ENCODE data around the gene FCSK.
A peak's percentile ranks its signal among the peaks of the same experiment; 100 is the strongest.
"Not testable (repeated sequence)": the region's sequence is repeated elsewhere in the genome, so short reads cannot be mapped to it uniquely, and the experiment has no call there.

The FCSK gene

DNA sequence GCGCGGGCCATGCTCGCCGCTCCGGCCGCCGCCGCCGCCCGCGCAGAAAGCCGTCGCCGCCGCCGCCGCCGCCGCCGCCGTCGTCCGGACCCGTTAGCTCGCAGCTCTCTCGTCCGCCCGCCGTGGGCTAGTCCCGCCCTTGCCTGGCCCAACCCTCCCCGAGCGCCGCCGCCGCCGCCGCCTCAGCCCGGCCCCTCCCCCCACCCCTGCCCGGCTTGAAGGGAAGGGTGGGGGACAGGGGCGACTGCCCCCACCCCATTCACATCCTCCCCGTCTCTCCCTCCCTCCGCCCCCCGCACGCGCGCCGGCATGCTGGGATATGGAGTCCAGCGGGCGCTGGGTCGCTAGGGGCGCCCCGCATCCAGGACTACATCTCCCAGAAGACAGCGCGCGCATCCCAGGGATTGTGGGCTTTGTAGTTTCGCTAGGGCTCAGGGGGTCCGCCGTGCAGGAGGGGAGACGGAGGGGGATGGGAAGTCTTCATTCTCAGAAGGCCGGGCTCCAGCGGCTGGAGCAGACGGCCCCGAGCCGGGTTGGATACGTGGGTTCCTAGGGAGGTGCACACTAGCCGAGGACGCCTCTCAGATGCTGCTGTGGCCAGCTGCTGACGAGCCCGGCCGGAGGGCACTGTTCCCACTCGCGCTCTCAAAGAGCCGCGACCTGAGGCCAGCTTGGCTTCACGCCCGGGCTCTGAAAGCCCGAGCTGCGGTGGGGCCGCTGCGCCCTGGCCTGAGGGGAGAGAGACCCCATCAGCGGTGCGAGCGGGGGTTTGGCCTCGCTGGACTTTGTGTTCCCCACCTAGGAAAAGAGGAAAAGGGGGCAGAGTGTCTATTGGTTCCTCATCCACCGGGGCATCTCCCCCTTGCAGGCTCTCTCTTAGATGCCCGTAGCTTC lies 15.2 kb upstream of the FCSK start, which contains the start of gene ST3GAL2:
ST3GAL2 (minus strand) TSS at position 132 of the 894 bp plus-strand sequence. CDS start 40,570 bp downstream, outside the sequence.
- peak within 1 kb of the TSS; percentile 88 for H3K27ac Mint-ChIP-seq
- H3K9me3 Mint-ChIP-seq = no peaks in the 10 kb centered on the region
- peak within 1 kb of the TSS; percentile 97 for H3K4me3 Mint-ChIP-seq
- H3K27me3 Mint-ChIP-seq (ENCODE audit: low read depth) = no peaks in the 10 kb centered on the region
- H3K4me1 Mint-ChIP-seq (ENCODE audit: low read depth) = peaks cover 19% of the 10 kb centered on the region
- H3K36me3 Mint-ChIP-seq (ENCODE audit: low read depth) = peaks cover 9% of the 10 kb centered on the region

DNA sequence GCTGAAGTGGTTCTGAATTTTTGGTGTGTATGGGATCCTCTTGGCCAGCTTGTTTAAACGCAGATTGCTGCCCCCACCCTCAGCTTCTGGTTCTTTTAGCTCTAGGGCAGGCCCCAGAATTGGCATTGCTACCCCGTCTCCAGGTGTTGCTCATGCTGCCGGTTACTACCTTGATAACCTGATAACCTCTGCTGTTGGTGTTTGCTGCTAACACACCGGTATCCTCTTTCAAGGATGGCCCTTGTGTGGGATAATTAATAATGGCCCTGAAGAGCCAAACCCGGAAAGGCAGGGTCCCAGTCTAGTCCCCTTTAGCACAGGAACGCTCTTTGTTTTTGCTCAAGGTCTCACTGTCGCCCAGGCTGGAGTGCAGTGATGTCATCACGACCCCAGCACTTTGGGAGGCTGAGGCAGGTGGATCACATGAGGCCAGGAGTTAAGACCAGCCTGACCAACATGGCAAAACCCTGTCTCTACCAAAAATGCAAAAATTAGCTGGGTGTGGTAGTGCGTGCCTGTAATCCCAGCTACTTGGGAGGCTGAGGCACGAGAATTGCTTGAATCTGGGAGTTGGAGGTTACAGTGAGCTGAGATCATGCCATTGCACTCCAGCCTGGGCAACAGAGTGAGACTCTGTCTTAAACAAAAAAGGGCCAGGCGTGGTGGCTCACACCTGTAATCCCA lies 14.2 kb upstream of the FCSK start:
- Mint-ChIP-seq H3K27me3 (ENCODE audit: low read depth) (no peaks in the 10 kb centered on the region), H3K4me1 (ENCODE audit: low read depth) (peaks cover 19% of the 10 kb centered on the region), H3K27ac (no peak overlapping the region), H3K36me3 (ENCODE audit: low read depth) (peaks cover 5% of the 10 kb centered on the region), H3K9me3 (no peaks in the 10 kb centered on the region), H3K4me3 (peak overlapping the region; percentile 89)

DNA sequence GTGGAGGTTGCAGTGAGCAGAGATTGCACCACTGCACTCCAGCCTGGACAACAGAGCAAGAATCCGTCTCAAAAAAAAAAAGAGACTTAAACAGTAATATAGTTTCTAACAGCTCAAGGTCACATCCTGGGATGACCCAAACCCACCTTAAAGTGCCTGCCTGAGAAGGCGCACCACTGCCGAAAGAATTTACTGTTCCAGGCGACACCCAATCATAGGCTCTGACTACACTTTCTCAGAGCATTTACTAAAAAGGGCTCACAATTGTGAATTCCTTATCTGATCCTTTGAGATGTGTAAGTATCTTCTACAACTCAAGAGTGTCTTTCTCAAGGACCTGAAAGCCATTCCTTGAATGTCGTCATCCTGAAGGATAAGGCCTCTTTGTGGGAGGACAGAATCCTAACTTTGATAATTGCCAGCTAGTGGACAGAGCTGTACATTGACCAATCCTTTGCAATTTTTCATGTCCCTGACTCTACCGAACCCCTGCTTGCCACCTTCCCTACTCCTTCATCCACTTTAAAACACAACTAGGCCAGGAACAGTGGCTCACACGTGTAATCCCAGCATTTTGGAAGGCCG lies 12.9 kb upstream of the FCSK start:
- Mint-ChIP-seq H3K4me1 (ENCODE audit: low read depth) (peaks cover 17% of the 10 kb centered on the region), H3K4me3 (no peak overlapping the region), H3K27ac (no peak overlapping the region), H3K9me3 (no peaks in the 10 kb centered on the region), H3K27me3 (ENCODE audit: low read depth) (no peaks in the 10 kb centered on the region), H3K36me3 (ENCODE audit: low read depth) (peaks cover 5% of the 10 kb centered on the region)

DNA sequence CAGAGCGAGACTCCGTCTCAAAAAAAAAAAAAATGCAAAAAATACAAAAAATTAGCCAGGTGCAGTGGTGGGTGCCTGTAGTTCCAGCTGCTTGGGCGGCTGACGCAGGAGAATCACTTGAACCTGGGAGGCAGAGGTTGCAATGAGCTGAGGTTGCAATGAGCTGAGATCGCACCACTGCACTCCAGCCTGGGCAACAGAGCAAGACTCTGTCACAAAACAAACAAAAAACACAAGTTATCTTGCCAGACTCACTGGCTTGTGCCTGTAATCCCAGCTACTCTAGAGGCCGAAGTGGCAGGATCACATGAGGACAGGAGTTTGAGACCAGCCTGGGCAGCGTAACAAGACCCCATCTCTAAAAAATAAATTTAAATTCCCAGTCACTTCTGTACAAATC lies 12.1 kb upstream of the FCSK start:
- H3K27me3 Mint-ChIP-seq (ENCODE audit: low read depth) = no peaks in the 10 kb centered on the region
- H3K4me3 Mint-ChIP-seq = no peak overlapping the region
- H3K9me3 Mint-ChIP-seq = no peaks in the 10 kb centered on the region
- peaks cover 5% of the 10 kb centered on the region for H3K36me3 Mint-ChIP-seq (ENCODE audit: low read depth)
- no peak overlapping the region for H3K27ac Mint-ChIP-seq
- peaks cover 10% of the 10 kb centered on the region for H3K4me1 Mint-ChIP-seq (ENCODE audit: low read depth)

DNA sequence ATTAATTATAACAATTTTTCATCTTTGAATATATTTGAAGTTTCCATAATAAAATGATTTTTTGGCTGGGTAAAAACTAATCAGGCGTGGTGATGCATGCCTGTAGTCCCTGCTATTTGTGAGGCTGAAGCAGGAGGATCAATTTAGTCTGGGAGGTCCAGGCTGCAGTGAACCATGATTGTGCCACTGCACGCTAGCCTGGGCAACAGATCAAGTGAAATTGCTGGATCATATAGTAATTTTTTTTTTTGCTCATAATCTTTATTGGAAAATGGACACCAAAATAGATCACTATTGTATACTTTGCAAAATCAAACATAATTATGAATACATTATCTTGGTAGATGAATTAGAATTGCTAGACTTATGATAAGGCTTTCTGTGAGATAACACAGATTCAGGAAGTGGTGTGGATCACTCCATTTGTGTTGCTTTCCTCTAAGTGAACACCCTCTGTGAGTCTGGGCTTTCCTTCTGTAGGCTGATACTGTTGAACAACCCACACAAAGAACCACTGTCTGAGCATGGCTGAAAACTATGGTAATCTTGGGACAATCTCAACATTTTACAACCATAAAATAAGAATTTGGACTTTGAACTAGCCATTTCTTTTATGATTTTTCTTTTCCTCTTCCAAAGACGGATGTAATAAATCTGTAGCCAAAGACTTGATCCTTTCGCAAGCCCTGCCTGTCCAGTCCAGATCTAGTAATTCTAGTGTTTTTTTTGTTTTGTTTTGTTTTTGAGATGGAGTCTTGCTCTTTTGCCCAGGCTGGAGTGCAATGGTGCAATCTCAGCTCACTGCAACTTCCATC lies 9.9 kb upstream of the FCSK start:
- Mint-ChIP-seq H3K4me1 (ENCODE audit: low read depth) (no peaks in the 10 kb centered on the region), H3K4me3 (no peak overlapping the region), H3K36me3 (ENCODE audit: low read depth) (no peaks in the 10 kb centered on the region), H3K27me3 (ENCODE audit: low read depth) (peaks cover 8% of the 10 kb centered on the region), H3K27ac (no peak overlapping the region), H3K9me3 (no peaks in the 10 kb centered on the region)

DNA sequence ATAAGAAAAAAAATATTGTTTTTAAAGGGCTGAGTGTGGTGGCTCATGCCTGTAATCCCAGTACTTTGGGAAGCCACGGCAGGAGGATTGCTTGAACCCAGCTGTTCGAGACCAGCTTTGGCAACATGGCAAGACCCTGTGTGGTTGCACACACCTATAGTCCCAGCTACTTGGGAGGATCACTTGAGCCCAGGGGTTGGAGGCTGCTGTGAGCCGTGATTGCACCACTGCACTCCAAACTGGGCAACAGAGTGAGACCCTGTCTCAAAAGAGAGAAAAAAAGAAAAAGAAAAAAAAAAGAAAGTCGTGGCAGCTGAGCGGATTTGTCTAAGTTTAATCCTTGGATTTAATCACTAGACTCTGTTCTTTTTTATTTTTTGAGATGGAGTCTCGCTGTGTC lies 6.3 kb upstream of the FCSK start:
- Mint-ChIP-seq H3K27me3 (ENCODE audit: low read depth) (peaks cover 12% of the 10 kb centered on the region), H3K9me3 (no peaks in the 10 kb centered on the region), H3K36me3 (ENCODE audit: low read depth) (no peaks in the 10 kb centered on the region), H3K27ac (no peak overlapping the region), H3K4me3 (no peak overlapping the region), H3K4me1 (ENCODE audit: low read depth) (peaks cover 1% of the 10 kb centered on the region)

DNA sequence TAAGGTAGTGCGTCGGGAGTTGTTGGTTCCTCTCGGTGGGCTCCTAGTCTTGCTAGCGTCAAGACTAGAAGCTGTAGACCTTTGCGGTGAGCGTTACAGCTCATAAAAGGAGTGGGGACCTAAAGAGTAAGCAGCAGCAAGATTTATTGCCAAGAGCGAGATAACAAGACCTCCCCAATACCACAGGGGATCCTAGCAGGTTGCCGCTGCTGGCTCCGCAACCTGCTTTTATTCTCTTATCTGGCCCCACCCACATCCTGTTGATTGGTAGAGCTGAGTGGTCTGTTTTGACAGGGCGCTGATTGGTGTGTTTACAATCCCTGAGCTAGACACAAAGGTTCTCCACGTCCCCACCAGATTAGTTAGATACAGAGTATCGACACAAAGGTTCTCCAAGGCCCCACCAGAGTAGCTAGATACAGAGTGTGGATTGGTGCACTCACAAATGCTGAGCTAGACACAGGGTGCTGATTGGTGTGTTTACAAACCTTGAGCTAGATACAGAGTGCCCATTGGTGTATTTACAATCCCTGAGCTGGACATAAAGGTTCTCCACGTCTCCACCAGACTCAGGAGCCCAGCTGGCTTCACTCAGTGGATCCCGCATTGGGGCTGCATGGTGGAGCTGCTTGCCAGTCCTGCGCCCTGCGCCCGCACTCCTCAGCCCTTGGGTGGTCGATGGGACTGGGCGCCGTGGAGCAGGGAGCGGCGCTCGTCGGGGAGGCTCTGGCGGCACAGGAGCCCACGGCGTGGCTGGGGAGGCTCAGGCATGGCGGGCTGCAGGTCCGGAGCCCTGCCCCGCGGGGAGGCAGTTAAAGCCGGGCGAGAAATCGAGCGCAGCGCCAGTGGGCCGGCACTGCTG lies 4.0 kb upstream of the FCSK start:
- H3K27ac Mint-ChIP-seq; H3K9me3 Mint-ChIP-seq; H3K4me3 Mint-ChIP-seq; H3K4me1 Mint-ChIP-seq (ENCODE audit: low read depth); H3K36me3 Mint-ChIP-seq (ENCODE audit: low read depth): not testable (repeated sequence)
- peaks cover 12% of the 10 kb centered on the region for H3K27me3 Mint-ChIP-seq (ENCODE audit: low read depth)

DNA sequence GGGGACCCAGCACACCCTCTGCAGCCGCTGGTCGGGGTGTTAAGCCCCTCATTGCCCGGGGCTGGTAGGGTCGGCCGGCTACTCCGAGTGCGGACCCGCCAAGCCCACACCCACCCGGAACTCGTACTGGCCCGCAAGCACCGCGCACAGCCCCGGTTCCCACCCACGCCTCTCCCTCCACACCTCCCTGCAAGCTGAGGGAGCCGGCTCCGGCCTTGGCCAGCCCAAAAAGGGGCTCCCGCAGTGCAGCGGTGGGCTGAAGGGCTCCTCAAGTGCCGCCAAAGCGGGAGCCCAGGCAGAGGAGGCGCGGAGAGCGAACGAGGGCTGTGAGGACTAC lies 3.4 kb upstream of the FCSK start:
- not testable (repeated sequence) for H3K27ac Mint-ChIP-seq; H3K4me1 Mint-ChIP-seq (ENCODE audit: low read depth); H3K4me3 Mint-ChIP-seq; H3K9me3 Mint-ChIP-seq; H3K36me3 Mint-ChIP-seq (ENCODE audit: low read depth)
- peaks cover 12% of the 10 kb centered on the region for H3K27me3 Mint-ChIP-seq (ENCODE audit: low read depth)

DNA sequence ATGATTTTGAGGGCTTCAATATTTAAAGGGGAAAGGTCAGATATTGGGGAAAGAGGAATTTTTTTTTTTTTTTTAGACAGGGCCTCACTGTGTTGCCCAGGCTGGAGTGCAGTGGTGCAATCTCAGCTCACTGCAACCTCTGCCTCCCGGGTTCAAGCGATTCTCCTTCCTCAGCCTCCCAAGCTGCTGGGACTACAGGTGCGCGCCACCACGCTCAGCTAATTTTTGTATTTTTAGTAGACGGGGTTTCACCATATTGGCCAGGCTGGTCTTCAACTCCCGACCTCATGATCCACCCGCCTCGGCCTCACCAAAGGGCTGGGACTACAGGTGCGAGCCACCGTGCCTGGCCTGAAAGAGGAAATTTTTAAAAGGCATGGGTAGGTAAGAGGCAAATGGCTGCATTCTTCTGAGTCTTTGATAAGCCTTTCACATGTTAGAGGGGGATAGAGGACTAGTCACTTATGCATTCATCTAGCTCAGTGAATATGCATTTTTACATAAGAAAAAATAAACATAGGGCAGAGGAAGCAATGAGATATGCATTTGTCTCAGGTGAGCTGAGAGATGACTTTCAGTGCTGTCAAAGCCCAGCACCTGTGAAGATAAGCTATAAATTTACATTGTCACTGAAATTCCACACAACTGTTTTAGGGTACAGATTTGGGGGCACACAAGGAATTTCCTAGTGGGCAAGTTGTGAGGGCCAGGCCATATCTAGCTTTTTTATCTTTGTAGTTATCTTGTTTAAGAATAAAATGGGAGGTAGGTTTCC lies 1.1 kb upstream of the FCSK start:
- Mint-ChIP-seq H3K27ac (peak overlapping the region; percentile 80), H3K4me3 (peak overlapping the region; percentile 90), H3K4me1 (ENCODE audit: low read depth) (peaks cover 14% of the 10 kb centered on the region), H3K9me3 (no peaks in the 10 kb centered on the region), H3K27me3 (ENCODE audit: low read depth) (peaks cover 9% of the 10 kb centered on the region), H3K36me3 (ENCODE audit: low read depth) (no peaks in the 10 kb centered on the region)

DNA sequence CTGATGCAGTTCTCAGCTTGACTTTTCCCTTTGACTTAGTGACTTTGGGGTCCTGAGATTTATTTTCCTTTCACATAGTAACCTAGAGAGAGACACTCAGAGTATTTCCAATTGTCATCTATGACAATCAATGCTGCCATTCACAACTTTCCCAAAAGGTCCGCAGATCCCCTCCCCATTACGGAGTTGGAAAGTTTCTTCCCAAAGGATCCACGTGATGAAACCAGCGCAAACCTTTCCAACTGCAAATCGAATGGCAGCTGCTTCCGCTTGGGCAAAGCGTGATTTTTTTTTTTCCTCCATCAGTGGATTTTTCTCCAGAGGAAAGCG lies 538 bp upstream of the FCSK start:
- Mint-ChIP-seq H3K27me3 (ENCODE audit: low read depth) (peaks cover 9% of the 10 kb centered on the region), H3K4me3 (peak overlapping the region; percentile 90), H3K36me3 (ENCODE audit: low read depth) (no peaks in the 10 kb centered on the region), H3K4me1 (ENCODE audit: low read depth) (peaks cover 14% of the 10 kb centered on the region), H3K27ac (peak overlapping the region; percentile 67), H3K9me3 (no peaks in the 10 kb centered on the region)

DNA sequence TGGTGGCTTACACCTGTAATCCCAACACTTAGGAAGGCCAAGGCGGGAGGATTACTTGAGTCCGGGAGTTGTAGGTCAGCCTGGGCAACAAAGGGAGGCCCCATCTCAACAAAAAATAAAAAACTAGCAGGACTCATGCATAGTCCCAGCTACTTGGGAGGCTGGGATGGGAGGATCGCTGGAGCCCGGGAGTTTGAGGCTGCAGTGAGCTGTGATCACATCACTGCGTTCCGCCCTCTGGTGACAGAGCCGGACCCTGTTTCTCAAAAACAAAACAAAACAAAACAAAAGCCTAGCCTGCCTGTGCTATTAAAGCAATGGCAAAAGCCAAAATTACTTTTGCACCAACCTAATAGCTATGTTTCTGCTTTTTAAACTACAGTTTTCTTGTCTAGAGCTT lies 1.5 kb downstream of the FCSK start:
- H3K4me3 Mint-ChIP-seq = peak overlapping the region; percentile 17
- no peak overlapping the region for H3K27ac Mint-ChIP-seq
- no peaks in the 10 kb centered on the region for H3K9me3 Mint-ChIP-seq

DNA sequence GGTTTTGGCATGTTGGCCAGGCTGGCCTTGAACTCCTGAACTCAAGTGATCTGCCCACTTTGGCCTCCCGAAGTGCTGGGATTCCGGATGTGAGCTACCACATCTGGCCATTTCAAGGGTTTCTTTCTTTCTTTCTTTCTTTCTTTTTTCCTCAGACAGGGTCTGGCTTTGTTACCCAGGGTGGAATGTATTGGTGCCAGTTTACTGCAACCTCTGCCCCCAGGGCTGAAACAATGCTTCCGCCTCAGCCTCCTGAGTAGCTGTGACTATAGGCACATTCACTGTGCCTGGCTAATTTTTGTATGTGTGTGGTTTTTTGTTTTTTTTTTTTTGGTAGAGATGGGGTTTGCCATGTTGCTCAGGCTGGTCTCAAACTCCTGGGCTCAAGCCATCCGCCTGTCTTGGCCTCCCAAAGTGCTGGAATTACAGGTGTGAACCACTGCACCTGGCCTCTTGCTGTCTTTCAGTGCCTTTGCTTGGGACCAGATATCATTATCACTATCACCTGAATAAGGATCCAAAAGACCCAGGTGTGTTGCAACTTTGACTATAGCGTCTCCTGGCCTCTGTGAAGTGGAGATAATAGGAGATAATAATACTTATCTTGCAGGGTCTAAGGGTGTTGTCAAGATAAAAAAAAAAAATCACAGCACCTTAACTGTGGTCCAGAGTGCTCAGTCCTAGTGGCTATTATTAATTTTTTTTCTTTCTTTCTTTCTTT lies 3.2 kb downstream of the FCSK start:
- Mint-ChIP-seq H3K9me3 (no peaks in the 10 kb centered on the region), H3K4me3 (peak overlapping the region; percentile 48), H3K36me3 (ENCODE audit: low read depth) (no peaks in the 10 kb centered on the region), H3K27me3 (ENCODE audit: low read depth) (no peaks in the 10 kb centered on the region), H3K27ac (no peak overlapping the region), H3K4me1 (ENCODE audit: low read depth) (peaks cover 15% of the 10 kb centered on the region)

More for the DNA sequence above, 1.5 kb downstream of the FCSK start:
- no peaks in the 10 kb centered on the region for H3K36me3 Mint-ChIP-seq (ENCODE audit: low read depth)
- H3K4me1 Mint-ChIP-seq (ENCODE audit: low read depth) = peaks cover 14% of the 10 kb centered on the region
- H3K27me3 Mint-ChIP-seq (ENCODE audit: low read depth) = no peaks in the 10 kb centered on the region

All from T-helper 1 cell treated with Interleukin-12 subunit alpha and Interleukin-12 subunit beta and Interleukin-4 antibody, amounts not matched to agents 30 μg/mL and 1 μg/mL, for 36 hours (primary cell).